ENCODE results near the gene ADAMTSL3. TPM values are rescaled to one million over a fixed set of nuclear protein-coding genes. Genes with fewer than 3 reads are reported as not detected.
A peak's percentile ranks its signal among the peaks of the same experiment; 100 is the strongest.

Gene ADAMTSL3
- total RNA-seq (ENCODE audit: low replicate concordance), result 0.41 and 1.5 TPM in 2 replicates

- Histone ChIP-seq H3K4me2 (peak within 1 kb of the TSS; percentile 75), H4K20me1 (ENCODE audit: low read depth) (no peaks in the 10 kb centered on the region), H3K36me3 (no peaks in the 10 kb centered on the region), H2AFZ (replicated peaks) (peak within 1 kb of the TSS; percentile 88), H3K79me2 (ENCODE audit: low read depth) (no peaks in the 10 kb centered on the region), H3K9ac (no peak within 1 kb of the TSS), H3K4me3 (peak within 1 kb of the TSS; percentile 54), H3K27ac (no peak within 1 kb of the TSS), H3F3A (ENCODE audit: low read depth) (peaks cover 11% of the 10 kb centered on the region), H3K9me3 (ENCODE audit: low read depth) (no peaks in the 10 kb centered on the region), H3K4me1 (no peaks in the 10 kb centered on the region), H3K27me3 (peaks cover 58% of the 10 kb centered on the region)
- Mint-ChIP-seq H3K9me3 (peaks cover 2% of the 10 kb centered on the region), H3K36me3 (no peaks in the 10 kb centered on the region), H3K27ac (no peak within 1 kb of the TSS), H3K27me3 (ENCODE audit: insufficient read depth, low read depth) (peaks cover 40% of the 10 kb centered on the region), H3K4me3 (peak within 1 kb of the TSS; percentile 79), H3K4me1 (no peaks in the 10 kb centered on the region)
- peak; percentile 93 for DNase-seq (ENCODE audit: low spot score)
- peak; percentile 56 for TF ChIP-seq EZH2phosphoT487 (IDR thresholded peaks at IDR 0.05)
- TF ChIP-seq EZH2 (IDR thresholded peaks at IDR 0.05), result no peak
- TF ChIP-seq CTCF (IDR thresholded peaks at IDR 0.05), result peak; percentile 17
Measured at GRCh38 chr15:83653639-83654378, at the start of gene ADAMTSL3. Gene ADAMTSL3 (plus strand): TSS chr15:83654123. CDS start chr15:83655762, 1,639 bp downstream.

GRCh38 chr15:83604549-83604948 lies 49.4 kb upstream of the ADAMTSL3 start:
- Histone ChIP-seq H3K36me3 (no peaks in the 10 kb centered on the region), H3K4me1 (no peaks in the 10 kb centered on the region), H3K27ac (no peak overlapping the region), H3K4me3 (no peak overlapping the region), H2AFZ (replicated peaks) (no peak overlapping the region), H3K79me2 (ENCODE audit: low read depth) (no peaks in the 10 kb centered on the region), H3K27me3 (no peaks in the 10 kb centered on the region), H4K20me1 (ENCODE audit: low read depth) (no peaks in the 10 kb centered on the region), H3K9me3 (ENCODE audit: low read depth) (peaks cover 5% of the 10 kb centered on the region), H3F3A (ENCODE audit: low read depth) (no peaks in the 10 kb centered on the region), H3K9ac (no peak overlapping the region), H3K4me2 (no peak overlapping the region)
- Mint-ChIP-seq H3K9me3 (peaks cover 19% of the 10 kb centered on the region), H3K27ac (no peak overlapping the region), H3K27me3 (ENCODE audit: insufficient read depth, low read depth) (peaks cover 2% of the 10 kb centered on the region), H3K4me1 (no peaks in the 10 kb centered on the region), H3K4me3 (no peak overlapping the region), H3K36me3 (peaks cover 4% of the 10 kb centered on the region)
- no peak for TF ChIP-seq CTCF (IDR thresholded peaks at IDR 0.05)
- TF ChIP-seq EZH2phosphoT487 (IDR thresholded peaks at IDR 0.05), result no peak
- TF ChIP-seq EZH2 (IDR thresholded peaks at IDR 0.05), result no peak
- DNase-seq (ENCODE audit: low spot score), result no peak

GRCh38 chr15:83605111-83605945 lies 48.6 kb upstream of the ADAMTSL3 start:
- H3K27ac Mint-ChIP-seq, result no peak overlapping the region

More at GRCh38 chr15:83605111-83605945, 48.6 kb upstream of the ADAMTSL3 start:
- H3K4me3 Mint-ChIP-seq, result no peak overlapping the region
- Histone ChIP-seq H3K4me1 (no peaks in the 10 kb centered on the region), H3K27ac (no peak overlapping the region), H3K9me3 (ENCODE audit: low read depth) (peaks cover 2% of the 10 kb centered on the region), H3K9ac (no peak overlapping the region), H3F3A (ENCODE audit: low read depth) (no peaks in the 10 kb centered on the region), H3K36me3 (no peaks in the 10 kb centered on the region), H3K27me3 (no peaks in the 10 kb centered on the region), H4K20me1 (ENCODE audit: low read depth) (no peaks in the 10 kb centered on the region), H2AFZ (replicated peaks) (no peak overlapping the region), H3K79me2 (ENCODE audit: low read depth) (no peaks in the 10 kb centered on the region), H3K4me3 (no peak overlapping the region), H3K4me2 (no peak overlapping the region)
- H3K9me3 Mint-ChIP-seq, result peaks cover 12% of the 10 kb centered on the region
- TF ChIP-seq EZH2 (IDR thresholded peaks at IDR 0.05) (no peak), EZH2phosphoT487 (IDR thresholded peaks at IDR 0.05) (no peak), CTCF (IDR thresholded peaks at IDR 0.05) (no peak)
- no peaks in the 10 kb centered on the region for H3K36me3 Mint-ChIP-seq
- H3K27me3 Mint-ChIP-seq (ENCODE audit: insufficient read depth, low read depth), result peaks cover 2% of the 10 kb centered on the region
- no peaks in the 10 kb centered on the region for H3K4me1 Mint-ChIP-seq
- DNase-seq (ENCODE audit: low spot score), result no peak
